ENCODE results near the gene WBP4. TPM values are rescaled to one million over a fixed set of nuclear protein-coding genes. Genes with fewer than 3 reads are reported as not detected.

The WBP4 gene
- total RNA-seq, 1 experiment from 2014 or later = 7.2 TPM

DNA sequence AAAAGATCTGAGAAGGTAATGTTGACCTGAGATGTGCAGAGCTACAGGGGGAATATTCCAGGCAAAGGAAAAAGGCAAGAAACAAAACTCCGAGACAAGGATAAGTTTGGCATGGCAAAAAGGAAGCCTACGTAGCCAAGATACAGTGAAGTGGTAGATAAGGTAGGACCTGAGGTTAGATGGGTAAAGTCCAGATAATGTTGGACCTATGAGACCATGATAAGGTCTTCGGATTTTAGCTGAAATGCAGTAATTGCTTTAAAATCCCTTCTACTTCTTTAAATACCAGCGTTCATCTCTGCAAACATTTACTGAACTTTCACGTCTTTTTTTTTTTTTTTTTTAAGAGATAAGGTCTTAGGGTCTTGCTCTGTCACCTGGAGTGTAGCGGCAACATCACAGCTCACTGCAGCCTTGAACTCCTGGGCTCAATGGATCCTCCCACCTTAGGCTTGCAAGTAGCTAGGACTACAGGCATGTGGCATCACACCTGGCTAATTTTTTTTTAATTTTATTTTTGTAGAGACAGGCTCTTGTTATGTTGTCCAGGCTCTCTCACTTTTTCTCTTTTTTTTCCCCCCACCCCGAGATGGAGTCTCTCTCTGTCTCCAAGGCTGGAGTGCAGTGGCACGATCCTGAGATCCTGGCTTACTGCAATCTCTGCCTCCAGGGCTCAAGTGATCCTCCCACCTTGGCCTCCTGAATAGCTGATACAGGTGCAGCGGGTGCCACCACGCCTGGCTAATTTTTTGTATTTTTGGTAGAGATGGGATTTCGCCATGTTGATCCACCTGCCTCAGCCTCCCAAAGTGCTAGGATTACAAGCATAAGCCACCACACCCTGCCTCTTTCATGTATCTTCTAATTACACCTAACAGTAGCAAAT is 4.2 kb upstream of the WBP4 start:
- no peak overlapping the region for H3K23ac ChIP-seq (ENCODE audit: insufficient read length, low read depth, low read length)
- H4K91ac ChIP-seq (ENCODE audit: insufficient read length, low read depth, low read length) = no peak overlapping the region
- no peaks in the 10 kb centered on the region for H3K9me3 Mint-ChIP-seq
- H3K79me2 ChIP-seq (ENCODE audit: insufficient read depth, low read length) = no peaks in the 10 kb centered on the region
- H3K23me2 ChIP-seq (ENCODE audit: insufficient read length, low read depth, low read length, poor library complexity, severe bottlenecking) = no peaks in the 10 kb centered on the region
- H3K27me3 Mint-ChIP-seq (ENCODE audit: low read depth) = peaks cover 7% of the 10 kb centered on the region
- peaks cover 0 to 4% (median 0%) of the 10 kb centered on the region in 3 experiments; a peak in 2 of 7 replicates for H3K36me3 Mint-ChIP-seq (ENCODE audit: insufficient read depth in 1 of 3, low read depth in 3 of 3)
- no peak overlapping the region for H2BK5ac ChIP-seq (ENCODE audit: insufficient read length, low read length)
- H2BK15ac ChIP-seq (ENCODE audit: low read depth, low read length) = no peak overlapping the region
- no peak overlapping the region for H2BK20ac ChIP-seq (ENCODE audit: low read depth, low read length, poor library complexity, severe bottlenecking)
- no peak overlapping the region for H3K4ac ChIP-seq (ENCODE audit: low read depth, low read length)
- TF ChIP-seq, protein P1, sequence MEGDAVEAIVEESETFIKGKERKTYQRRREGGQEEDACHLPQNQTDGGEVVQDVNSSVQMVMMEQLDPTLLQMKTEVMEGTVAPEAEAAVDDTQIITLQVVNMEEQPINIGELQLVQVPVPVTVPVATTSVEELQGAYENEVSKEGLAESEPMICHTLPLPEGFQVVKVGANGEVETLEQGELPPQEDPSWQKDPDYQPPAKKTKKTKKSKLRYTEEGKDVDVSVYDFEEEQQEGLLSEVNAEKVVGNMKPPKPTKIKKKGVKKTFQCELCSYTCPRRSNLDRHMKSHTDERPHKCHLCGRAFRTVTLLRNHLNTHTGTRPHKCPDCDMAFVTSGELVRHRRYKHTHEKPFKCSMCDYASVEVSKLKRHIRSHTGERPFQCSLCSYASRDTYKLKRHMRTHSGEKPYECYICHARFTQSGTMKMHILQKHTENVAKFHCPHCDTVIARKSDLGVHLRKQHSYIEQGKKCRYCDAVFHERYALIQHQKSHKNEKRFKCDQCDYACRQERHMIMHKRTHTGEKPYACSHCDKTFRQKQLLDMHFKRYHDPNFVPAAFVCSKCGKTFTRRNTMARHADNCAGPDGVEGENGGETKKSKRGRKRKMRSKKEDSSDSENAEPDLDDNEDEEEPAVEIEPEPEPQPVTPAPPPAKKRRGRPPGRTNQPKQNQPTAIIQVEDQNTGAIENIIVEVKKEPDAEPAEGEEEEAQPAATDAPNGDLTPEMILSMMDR (conservative IDR thresholded peaks at IDR 0.05) = no peak
- H3K14ac ChIP-seq (ENCODE audit: insufficient read depth, low read length) = no peak overlapping the region
- no peak overlapping the region for H3K27ac ChIP-seq (ENCODE audit: insufficient read length, low read depth, low read length)
- H3K27ac Mint-ChIP-seq = no peak overlapping the region
- H2BK120ac ChIP-seq (ENCODE audit: low read depth, low read length, poor library complexity, severe bottlenecking) = no peak overlapping the region
- H2AK5ac ChIP-seq (ENCODE audit: insufficient read length, low read length) = no peak overlapping the region
- H3K18ac ChIP-seq (ENCODE audit: insufficient read length, low read depth, low read length) = no peak overlapping the region
- no peak for DNase-seq
- WGBS (ENCODE audit: extremely low coverage, insufficient read length, low lambda C conversion rate) = no CpG with 5 or more reads among the region's 11 CpGs
- no peak overlapping the region for H3K9ac ChIP-seq (ENCODE audit: extremely low read depth, insufficient read length, low read length)
- H3K4me3 Mint-ChIP-seq = no peak overlapping the region
- H3K9me3 ChIP-seq (ENCODE audit: control insufficient read depth, low read depth, low read length) = no peaks in the 10 kb centered on the region
- H3K4me1 Mint-ChIP-seq = peaks cover 19 to 23% of the 10 kb centered on the region in 2 experiments
- H3K4me2 ChIP-seq (ENCODE audit: insufficient read depth, insufficient read length, low read length) = no peak overlapping the region
- H3T11ph ChIP-seq (ENCODE audit: low read length) = no peak overlapping the region
- peaks cover 4% of the 10 kb centered on the region for H3K79me1 ChIP-seq (ENCODE audit: insufficient read depth, low read depth, low read length, poor library complexity, severe bottlenecking)
- no peak overlapping the region for H3K56ac ChIP-seq (ENCODE audit: insufficient read length, low read depth, low read length)
- no peak overlapping the region for H2BK12ac ChIP-seq (ENCODE audit: insufficient read length, low read depth, low read length)
- no peak overlapping the region for H4K8ac ChIP-seq (replicated peaks; ENCODE audit: insufficient read length, low read depth, low read length)
- no peaks in the 10 kb centered on the region for H4K20me1 ChIP-seq (ENCODE audit: control insufficient read depth, insufficient read depth, insufficient read length)
- no peak overlapping the region for H2AFZ ChIP-seq (ENCODE audit: low read length)
- no peaks in the 10 kb centered on the region for H3K27me3 ChIP-seq (ENCODE audit: insufficient read depth, low read length)
- H4K5ac ChIP-seq (ENCODE audit: insufficient read length, low read depth, low read length) = no peak overlapping the region
- no peaks in the 10 kb centered on the region for H3K4me1 ChIP-seq (ENCODE audit: insufficient read depth, low read length)
